Measurements from ENCODE around the gene MPRIP.

The MPRIP gene

GRCh38 chr17:17144061-17144460, 101.8 kb downstream of the MPRIP start:
- no peak overlapping the region for H3K27ac ChIP-seq (ENCODE audit: low read depth, low read length)
- H3K4me3 ChIP-seq (ENCODE audit: low read depth, low read length), result no peak overlapping the region
- H3K36me3 ChIP-seq (ENCODE audit: control insufficient read depth, insufficient read depth, low read length), result peaks cover 81% of the 10 kb centered on the region
- H3K9ac ChIP-seq (ENCODE audit: low read length), result no peak overlapping the region
- peaks cover 3% of the 10 kb centered on the region for H3K4me1 ChIP-seq (ENCODE audit: control insufficient read depth, insufficient read depth, low read length)
- H3K27me3 ChIP-seq (ENCODE audit: control insufficient read depth, insufficient read depth, low read length), result no peaks in the 10 kb centered on the region
- H3K9me3 ChIP-seq (ENCODE audit: control insufficient read depth, insufficient read depth, low read depth, low read length), result no peaks in the 10 kb centered on the region

- peaks cover 3% of the 10 kb centered on the region for H3K4me1 ChIP-seq (ENCODE audit: control insufficient read depth, insufficient read depth, low read length)
- H3K9me3 ChIP-seq (ENCODE audit: control insufficient read depth, insufficient read depth, low read depth, low read length), result no peaks in the 10 kb centered on the region
- no peak overlapping the region for H3K9ac ChIP-seq (ENCODE audit: low read length)
- H3K4me3 ChIP-seq (ENCODE audit: low read depth, low read length), result no peak overlapping the region
- H3K27me3 ChIP-seq (ENCODE audit: control insufficient read depth, insufficient read depth, low read length), result no peaks in the 10 kb centered on the region
- no peak overlapping the region for H3K27ac ChIP-seq (ENCODE audit: low read depth, low read length)
- peaks cover 77% of the 10 kb centered on the region for H3K36me3 ChIP-seq (ENCODE audit: control insufficient read depth, insufficient read depth, low read length)
These were observed 102.8 kb downstream of the MPRIP start for GRCh38 chr17:17144916-17145665.

GRCh38 chr17:17146786-17147406, 104.6 kb downstream of the MPRIP start:
- Histone ChIP-seq H3K27me3 (ENCODE audit: control insufficient read depth, insufficient read depth, low read length) (no peaks in the 10 kb centered on the region), H3K27ac (ENCODE audit: low read depth, low read length) (no peak overlapping the region), H3K4me3 (ENCODE audit: low read depth, low read length) (no peak overlapping the region), H3K36me3 (ENCODE audit: control insufficient read depth, insufficient read depth, low read length) (peaks cover 91% of the 10 kb centered on the region), H3K9ac (ENCODE audit: low read length) (no peak overlapping the region), H3K9me3 (ENCODE audit: control insufficient read depth, insufficient read depth, low read depth, low read length) (no peaks in the 10 kb centered on the region), H3K4me1 (ENCODE audit: control insufficient read depth, insufficient read depth, low read length) (peaks cover 3% of the 10 kb centered on the region; the same call in 1 of the 2 replicates)

GRCh38 chr17:17147821-17148220, 105.6 kb downstream of the MPRIP start:
- no peak overlapping the region for H3K27ac ChIP-seq (ENCODE audit: low read depth, low read length)

GRCh38 chr17:17149520-17150447, 107.5 kb downstream of the MPRIP start:
- Histone ChIP-seq H3K9ac (ENCODE audit: low read length) (no peak overlapping the region), H3K27me3 (ENCODE audit: control insufficient read depth, insufficient read depth, low read length) (no peaks in the 10 kb centered on the region), H3K9me3 (ENCODE audit: control insufficient read depth, insufficient read depth, low read depth, low read length) (no peaks in the 10 kb centered on the region), H3K4me3 (ENCODE audit: low read depth, low read length) (no peak overlapping the region), H3K27ac (ENCODE audit: low read depth, low read length) (no peak overlapping the region), H3K36me3 (ENCODE audit: control insufficient read depth, insufficient read depth, low read length) (peaks cover 92% of the 10 kb centered on the region), H3K4me1 (ENCODE audit: control insufficient read depth, insufficient read depth, low read length) (no peaks in the 10 kb centered on the region)

More at GRCh38 chr17:17147821-17148220, 105.6 kb downstream of the MPRIP start:
- Histone ChIP-seq H3K4me1 (ENCODE audit: control insufficient read depth, insufficient read depth, low read length) (no peaks in the 10 kb centered on the region), H3K9ac (ENCODE audit: low read length) (no peak overlapping the region), H3K27me3 (ENCODE audit: control insufficient read depth, insufficient read depth, low read length) (no peaks in the 10 kb centered on the region), H3K9me3 (ENCODE audit: control insufficient read depth, insufficient read depth, low read depth, low read length) (no peaks in the 10 kb centered on the region), H3K4me3 (ENCODE audit: low read depth, low read length) (no peak overlapping the region), H3K36me3 (ENCODE audit: control insufficient read depth, insufficient read depth, low read length) (peaks cover 91% of the 10 kb centered on the region)

GRCh38 chr17:17150448-17150800, 108.2 kb downstream of the MPRIP start:
- H3K4me1 ChIP-seq (ENCODE audit: control insufficient read depth, insufficient read depth, low read length), result no peaks in the 10 kb centered on the region
- no peak overlapping the region for H3K9ac ChIP-seq (ENCODE audit: low read length)
- no peaks in the 10 kb centered on the region for H3K27me3 ChIP-seq (ENCODE audit: control insufficient read depth, insufficient read depth, low read length)
- H3K4me3 ChIP-seq (ENCODE audit: low read depth, low read length), result no peak overlapping the region
- no peak overlapping the region for H3K27ac ChIP-seq (ENCODE audit: low read depth, low read length)
- no peaks in the 10 kb centered on the region for H3K9me3 ChIP-seq (ENCODE audit: control insufficient read depth, insufficient read depth, low read depth, low read length)
- H3K36me3 ChIP-seq (ENCODE audit: control insufficient read depth, insufficient read depth, low read length), result peaks cover 91% of the 10 kb centered on the region

- no peaks in the 10 kb centered on the region for H3K4me1 ChIP-seq (ENCODE audit: control insufficient read depth, insufficient read depth, low read length)
- H3K36me3 ChIP-seq (ENCODE audit: control insufficient read depth, insufficient read depth, low read length), result peaks cover 91% of the 10 kb centered on the region
- H3K9ac ChIP-seq (ENCODE audit: low read length), result no peak overlapping the region
- H3K27ac ChIP-seq (ENCODE audit: low read depth, low read length), result no peak overlapping the region
- H3K9me3 ChIP-seq (ENCODE audit: control insufficient read depth, insufficient read depth, low read depth, low read length), result no peaks in the 10 kb centered on the region
- no peaks in the 10 kb centered on the region for H3K27me3 ChIP-seq (ENCODE audit: control insufficient read depth, insufficient read depth, low read length)
- no peak overlapping the region for H3K4me3 ChIP-seq (ENCODE audit: low read depth, low read length)
These were observed 108.8 kb downstream of the MPRIP start for GRCh38 chr17:17151055-17151454.

GRCh38 chr17:17151541-17151940, 109.3 kb downstream of the MPRIP start:
- Histone ChIP-seq H3K9ac (ENCODE audit: low read length) (no peak overlapping the region), H3K4me3 (ENCODE audit: low read depth, low read length) (no peak overlapping the region), H3K27me3 (ENCODE audit: control insufficient read depth, insufficient read depth, low read length) (no peaks in the 10 kb centered on the region), H3K4me1 (ENCODE audit: control insufficient read depth, insufficient read depth, low read length) (no peaks in the 10 kb centered on the region), H3K36me3 (ENCODE audit: control insufficient read depth, insufficient read depth, low read length) (peaks cover 92% of the 10 kb centered on the region), H3K27ac (ENCODE audit: low read depth, low read length) (no peak overlapping the region), H3K9me3 (ENCODE audit: control insufficient read depth, insufficient read depth, low read depth, low read length) (no peaks in the 10 kb centered on the region)

GRCh38 chr17:17151962-17152361, 109.7 kb downstream of the MPRIP start:
- no peaks in the 10 kb centered on the region for H3K27me3 ChIP-seq (ENCODE audit: control insufficient read depth, insufficient read depth, low read length)
- no peak overlapping the region for H3K27ac ChIP-seq (ENCODE audit: low read depth, low read length)
- peaks cover 92% of the 10 kb centered on the region for H3K36me3 ChIP-seq (ENCODE audit: control insufficient read depth, insufficient read depth, low read length)

GRCh38 chr17:17152385-17152784, 110.1 kb downstream of the MPRIP start:
- Histone ChIP-seq H3K27me3 (ENCODE audit: control insufficient read depth, insufficient read depth, low read length) (no peaks in the 10 kb centered on the region), H3K4me1 (ENCODE audit: control insufficient read depth, insufficient read depth, low read length) (no peaks in the 10 kb centered on the region), H3K36me3 (ENCODE audit: control insufficient read depth, insufficient read depth, low read length) (peaks cover 92% of the 10 kb centered on the region), H3K4me3 (ENCODE audit: low read depth, low read length) (no peak overlapping the region), H3K9me3 (ENCODE audit: control insufficient read depth, insufficient read depth, low read depth, low read length) (no peaks in the 10 kb centered on the region), H3K27ac (ENCODE audit: low read depth, low read length) (no peak overlapping the region), H3K9ac (ENCODE audit: low read length) (no peak overlapping the region)

More at GRCh38 chr17:17151962-17152361, 109.7 kb downstream of the MPRIP start:
- no peak overlapping the region for H3K4me3 ChIP-seq (ENCODE audit: low read depth, low read length)
- no peaks in the 10 kb centered on the region for H3K9me3 ChIP-seq (ENCODE audit: control insufficient read depth, insufficient read depth, low read depth, low read length)
- H3K9ac ChIP-seq (ENCODE audit: low read length), result no peak overlapping the region
- no peaks in the 10 kb centered on the region for H3K4me1 ChIP-seq (ENCODE audit: control insufficient read depth, insufficient read depth, low read length)

GRCh38 chr17:17153071-17153470, 110.8 kb downstream of the MPRIP start:
- Histone ChIP-seq H3K4me1 (ENCODE audit: control insufficient read depth, insufficient read depth, low read length) (no peaks in the 10 kb centered on the region), H3K27ac (ENCODE audit: low read depth, low read length) (no peak overlapping the region), H3K4me3 (ENCODE audit: low read depth, low read length) (no peak overlapping the region), H3K27me3 (ENCODE audit: control insufficient read depth, insufficient read depth, low read length) (no peaks in the 10 kb centered on the region), H3K9me3 (ENCODE audit: control insufficient read depth, insufficient read depth, low read depth, low read length) (no peaks in the 10 kb centered on the region), H3K36me3 (ENCODE audit: control insufficient read depth, insufficient read depth, low read length) (peaks cover 88% of the 10 kb centered on the region), H3K9ac (ENCODE audit: low read length) (no peak overlapping the region)

Measured in HUES6 (cell line).